HG03378 (cell line): ENCODE results near the gene TSBP1.
A peak's percentile ranks its signal among the peaks of the same experiment; 100 is the strongest.
"Not testable (repeated sequence)": the region's sequence is repeated elsewhere in the genome, so short reads cannot be mapped to it uniquely, and the experiment has no call there.

ENCODE experiments used
- ATAC-seq: cut with Tn5 transposase; IDR thresholded peaks from one replicate; pipeline ENCODE4 v1.9.1; 2021; ENCODE audit warnings: mild to moderate bottlenecking, moderate library complexity; ENCODE audit not compliant: unreplicated experiment

TSBP1 gene

DNA sequence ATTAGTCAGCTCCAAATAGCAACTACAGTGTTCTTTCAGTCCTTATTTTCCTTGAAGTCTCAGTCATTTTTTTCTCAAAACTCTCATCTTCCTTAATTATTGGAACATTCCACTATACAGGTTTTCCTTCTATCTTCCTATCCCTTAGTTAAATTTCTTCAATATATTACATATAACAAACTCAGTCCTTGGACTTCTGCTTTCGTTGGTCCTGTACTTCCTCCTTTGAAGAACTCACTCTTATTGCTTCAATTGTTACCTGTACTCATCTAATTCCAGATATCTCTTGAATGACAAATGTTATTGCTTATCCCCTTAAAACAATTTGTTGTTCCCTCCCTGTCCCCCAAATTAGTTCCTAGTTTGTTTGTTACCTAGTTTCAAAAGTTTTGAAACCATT lies 80.2 kb downstream of the TSBP1 start:
- no peak for ATAC-seq

DNA sequence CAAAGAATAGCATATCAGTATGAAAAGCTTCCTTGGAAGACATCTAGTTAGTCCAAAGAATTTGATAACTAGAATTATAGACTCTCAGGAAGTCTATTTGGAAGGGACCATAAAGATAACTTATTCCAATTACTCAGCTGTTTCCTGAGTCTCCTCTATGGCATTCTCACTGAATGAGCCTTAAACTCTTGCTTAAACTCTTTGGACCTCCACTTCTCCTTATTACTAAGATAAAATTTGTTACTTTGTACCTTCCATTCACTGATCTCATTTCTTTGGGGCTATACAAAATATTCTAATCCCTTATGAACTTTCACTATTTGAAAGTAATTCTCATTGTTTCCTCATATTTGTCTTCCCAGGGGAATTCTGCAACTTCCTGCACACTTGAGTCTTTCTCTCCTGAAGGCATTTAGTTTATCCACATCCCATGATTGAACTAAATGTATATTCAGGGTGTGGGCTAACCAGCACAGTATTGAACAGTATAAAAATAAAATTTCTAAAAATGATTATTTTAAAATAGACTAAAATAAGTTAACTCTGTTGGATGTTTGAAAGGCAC lies 80.7 kb downstream of the TSBP1 start:
- no peak for ATAC-seq

DNA sequence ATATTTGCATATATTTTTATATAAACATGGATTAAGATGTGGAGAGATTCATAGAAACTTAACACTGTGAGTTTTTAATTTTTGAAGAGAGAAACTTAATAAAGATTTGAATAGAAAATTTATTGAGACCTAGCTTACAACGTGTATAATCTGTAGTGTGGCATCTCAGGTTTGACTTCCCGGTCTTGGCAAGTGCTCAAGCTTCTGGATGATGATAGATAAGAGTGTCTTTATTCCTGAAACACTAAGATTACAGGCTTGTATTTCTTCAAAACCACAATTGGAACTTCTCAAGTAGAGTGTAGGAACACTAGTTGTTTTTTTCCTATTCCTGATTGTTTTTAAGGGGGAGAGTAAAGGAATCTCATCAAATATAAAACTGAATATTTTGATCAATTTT lies 83.3 kb downstream of the TSBP1 start:
- no peak for ATAC-seq

DNA sequence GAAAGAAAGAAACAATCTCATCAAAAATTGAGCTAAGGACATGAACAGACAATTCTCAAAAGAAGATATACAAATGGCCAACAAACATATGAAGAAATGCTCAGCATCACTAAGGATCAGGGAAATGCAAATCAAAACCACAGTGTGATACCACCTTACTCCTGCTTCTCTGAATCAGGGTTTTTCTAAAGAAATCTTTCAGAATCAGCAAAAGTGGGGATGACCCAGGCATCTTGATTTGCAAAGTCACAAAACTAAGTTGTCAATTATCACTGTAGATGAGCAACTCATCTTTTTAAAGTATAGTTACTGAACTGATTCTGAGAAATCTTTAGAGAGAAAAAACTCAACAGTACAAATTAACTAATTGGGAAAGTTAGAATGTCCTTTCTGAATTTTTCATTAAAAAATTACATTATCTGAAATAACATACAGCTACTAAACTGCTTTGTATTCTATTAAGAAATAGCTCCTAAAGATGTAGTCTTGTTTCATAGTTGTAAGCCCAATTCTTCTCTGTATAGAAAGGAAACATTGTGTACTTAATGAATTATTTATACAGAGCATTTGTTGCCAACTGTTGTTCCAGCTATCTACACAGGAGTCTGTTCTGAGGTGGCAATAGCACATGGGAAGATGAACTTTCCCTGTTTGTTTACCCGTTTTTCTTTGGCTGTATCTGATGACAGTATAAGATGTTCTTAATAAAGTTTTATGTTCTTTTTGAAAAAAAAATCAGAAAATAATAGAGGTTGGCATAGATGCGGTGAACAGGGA lies 97.7 kb downstream of the TSBP1 start:
- not testable (repeated sequence) for ATAC-seq

DNA sequence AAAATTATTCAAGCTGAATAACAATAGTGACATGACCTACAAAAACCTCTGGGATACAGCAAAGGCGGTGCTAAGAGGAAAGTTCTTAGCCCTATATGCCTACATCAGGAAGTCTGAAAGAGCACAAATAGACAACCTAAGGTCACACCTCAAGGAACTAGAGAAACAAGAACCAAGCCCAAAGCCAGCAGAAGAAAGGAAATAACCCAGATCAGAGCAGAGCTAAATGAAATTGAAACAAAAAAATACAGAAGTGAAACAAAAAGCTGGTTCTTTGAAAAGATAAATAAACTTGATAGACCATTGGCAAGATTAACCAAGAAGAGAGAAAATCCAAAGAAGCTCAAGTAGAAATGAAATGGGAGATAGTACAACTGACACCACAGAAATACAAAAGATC lies 100.3 kb downstream of the TSBP1 start:
- ATAC-seq = no peak

DNA sequence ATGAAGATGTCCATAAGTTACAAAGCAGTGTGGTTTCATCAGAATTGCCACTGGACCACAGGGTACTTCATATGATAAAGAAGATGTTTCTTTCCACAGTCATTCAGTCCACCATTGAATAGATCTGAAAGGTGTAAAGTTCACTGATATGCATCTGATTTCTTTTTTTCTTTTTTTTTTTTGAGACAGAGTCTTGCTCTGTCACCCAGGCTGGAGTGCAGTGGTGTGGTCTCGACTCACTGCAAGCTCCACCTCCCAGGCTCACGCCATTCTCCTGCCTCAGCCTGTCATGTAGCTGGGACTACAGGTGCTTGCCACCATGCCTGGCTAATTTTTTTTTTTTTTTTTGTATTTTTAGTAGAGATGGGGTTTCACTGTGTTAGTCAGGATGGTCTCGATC lies 103.2 kb downstream of the TSBP1 start:
- ATAC-seq = peak; percentile 61

DNA sequence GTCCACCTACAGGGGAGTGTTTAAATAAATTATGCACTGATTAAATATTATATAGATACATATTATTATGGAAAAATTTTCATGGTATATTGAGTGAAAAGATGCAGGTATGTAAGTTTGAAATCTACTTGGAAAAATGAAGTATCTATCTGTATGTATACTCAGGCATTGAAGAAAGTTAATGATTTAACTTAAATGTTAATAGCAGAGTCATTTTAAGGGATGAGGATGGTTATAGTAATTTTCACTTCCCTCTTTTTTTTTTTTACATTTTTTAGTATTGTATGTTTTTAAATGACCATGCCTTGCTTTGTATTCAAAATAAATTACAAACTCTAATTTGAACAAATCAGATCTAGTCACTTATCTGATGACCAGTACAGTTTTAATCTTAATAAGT lies 104.7 kb downstream of the TSBP1 start:
- no peak for ATAC-seq

DNA sequence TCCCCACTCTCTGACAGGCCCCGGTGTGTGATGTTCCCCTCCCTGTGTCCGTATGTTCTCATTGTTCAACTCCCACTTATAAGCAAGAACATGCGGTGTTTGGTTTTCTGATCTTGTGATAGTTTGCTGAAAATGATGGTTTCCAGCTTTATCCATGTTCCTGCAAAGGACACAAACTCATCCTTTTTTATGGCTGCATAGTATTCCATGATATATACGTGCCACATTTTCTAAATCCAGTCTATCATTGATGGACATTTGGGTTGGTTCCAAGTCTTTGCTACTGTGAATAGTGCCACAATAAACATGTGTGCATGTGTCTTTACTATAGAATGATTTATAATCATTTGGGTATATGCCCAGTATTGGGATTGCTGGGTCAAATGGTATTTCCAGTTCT lies 114.4 kb downstream of the TSBP1 start:
- not testable (repeated sequence) for ATAC-seq

DNA sequence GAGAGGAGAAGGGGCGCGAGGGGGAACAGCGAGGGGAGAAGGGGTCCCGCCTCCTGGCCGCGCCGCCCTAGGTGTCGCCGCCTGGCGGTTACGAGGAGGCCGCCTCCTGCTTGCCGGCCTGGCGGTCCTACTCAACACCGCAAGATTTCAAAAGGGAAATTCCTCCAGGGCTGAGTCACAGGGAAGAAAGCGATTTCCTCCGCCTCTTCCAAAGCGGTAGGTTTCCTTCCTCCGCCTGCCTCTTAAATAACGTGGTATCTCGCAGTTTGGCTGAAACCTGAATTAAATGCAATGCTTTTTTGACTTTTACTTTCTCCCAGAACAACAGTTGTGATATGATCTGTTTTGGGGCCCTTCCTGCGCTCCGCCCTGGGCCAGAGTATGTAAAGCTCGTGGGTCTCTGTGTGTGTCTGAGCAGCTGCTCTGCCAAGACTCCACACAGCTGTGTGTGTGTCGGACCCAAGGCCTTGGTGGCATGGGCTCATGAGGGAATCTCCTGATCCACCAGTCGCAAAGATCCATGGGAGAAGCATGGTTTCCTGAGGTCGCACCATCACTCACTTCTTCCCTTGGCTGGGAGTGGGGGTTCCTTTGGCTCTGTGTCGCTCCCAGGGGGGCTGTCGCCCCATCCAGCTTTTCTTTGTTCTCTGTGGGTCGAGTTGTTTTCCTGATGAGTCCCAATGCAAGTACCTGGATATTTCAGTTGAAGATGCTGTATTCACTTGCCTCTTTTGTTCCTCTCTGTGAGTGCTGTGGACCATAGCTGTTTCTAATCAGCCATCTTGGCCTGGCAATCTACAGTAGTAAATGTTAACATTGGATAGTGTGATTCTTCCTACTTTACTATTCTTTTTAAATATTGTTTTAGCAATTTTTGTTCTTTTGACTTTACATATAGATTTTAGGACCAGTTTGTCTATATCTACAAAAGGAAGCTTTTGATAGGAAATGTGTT lies 116.2 kb downstream of the TSBP1 start:
- ATAC-seq = peak; percentile 45

DNA sequence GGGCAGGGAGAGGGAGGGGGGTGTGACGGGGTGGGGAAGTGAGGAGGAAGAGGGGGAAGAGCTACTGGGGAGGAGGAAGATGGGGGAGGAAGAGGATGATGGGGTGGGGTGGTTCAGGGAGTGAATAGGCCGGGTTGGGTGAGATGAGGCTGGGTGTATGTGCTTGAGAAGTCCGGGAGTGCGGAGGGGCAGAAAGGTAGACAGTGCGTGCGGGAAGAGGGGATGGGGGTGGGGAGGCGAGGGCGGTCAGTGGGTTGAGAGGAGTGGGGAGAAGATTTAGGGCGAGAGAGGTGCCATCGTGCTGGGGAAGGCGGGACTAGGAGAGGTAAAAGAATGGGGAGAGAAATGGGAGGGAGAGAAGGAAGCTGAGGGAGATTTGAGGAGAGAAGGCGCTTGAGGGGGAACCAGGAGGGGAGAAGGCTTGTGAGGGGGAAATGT lies 116.9 kb downstream of the TSBP1 start:
- ATAC-seq = no peak

DNA sequence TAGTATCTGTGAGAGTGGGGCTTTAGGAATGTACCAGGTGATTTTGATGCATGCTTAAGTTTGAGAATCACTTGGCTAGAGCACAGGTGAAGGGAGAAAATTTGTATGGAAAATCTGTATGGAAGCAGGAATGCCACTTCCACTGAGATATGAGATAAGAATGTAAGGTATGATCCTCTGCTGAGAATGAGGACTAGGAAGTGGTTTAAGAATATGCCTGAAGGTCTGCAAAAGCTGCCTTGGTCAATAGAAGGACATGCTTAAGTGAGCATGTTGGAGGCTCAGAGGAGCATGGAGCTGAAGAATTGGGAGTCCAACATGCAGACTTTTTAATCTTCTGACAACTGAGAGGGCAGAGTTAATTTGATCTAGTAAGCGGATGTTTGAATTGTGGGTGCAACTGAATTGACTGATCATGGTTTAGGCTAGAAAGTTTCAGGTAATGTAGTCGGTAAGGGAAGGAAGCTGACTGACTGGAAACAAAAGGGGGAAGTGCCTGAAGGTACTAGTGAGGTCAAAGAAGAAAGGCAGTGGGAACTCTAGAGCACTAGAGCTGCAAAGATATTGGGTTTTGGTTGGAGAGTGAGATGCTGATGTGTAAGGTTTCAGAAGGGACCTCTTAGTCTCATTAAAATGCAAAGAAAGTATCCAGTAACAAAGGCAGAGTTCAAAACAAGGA lies 119.2 kb downstream of the TSBP1 start:
- ATAC-seq = no peak

DNA sequence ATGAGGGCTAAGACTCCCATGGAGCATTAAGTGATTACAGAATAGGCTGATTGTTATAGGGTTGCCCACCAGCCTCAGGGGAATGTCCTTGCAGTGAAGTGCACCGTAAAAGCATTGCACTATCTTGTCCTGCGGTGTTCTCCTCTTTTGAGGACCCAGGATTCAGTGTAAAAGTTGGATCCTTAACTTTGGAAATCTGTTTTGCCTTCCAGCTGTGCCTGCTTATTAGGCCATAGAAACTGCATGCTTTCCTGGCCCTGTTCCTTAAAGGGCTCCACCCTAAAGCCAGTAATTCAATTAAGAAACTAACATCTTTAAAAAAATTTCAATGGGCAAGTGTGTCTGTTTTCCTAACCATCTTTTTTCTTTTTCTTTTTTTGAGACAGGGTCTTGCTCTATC lies 122.4 kb downstream of the TSBP1 start:
- ATAC-seq = no peak

DNA sequence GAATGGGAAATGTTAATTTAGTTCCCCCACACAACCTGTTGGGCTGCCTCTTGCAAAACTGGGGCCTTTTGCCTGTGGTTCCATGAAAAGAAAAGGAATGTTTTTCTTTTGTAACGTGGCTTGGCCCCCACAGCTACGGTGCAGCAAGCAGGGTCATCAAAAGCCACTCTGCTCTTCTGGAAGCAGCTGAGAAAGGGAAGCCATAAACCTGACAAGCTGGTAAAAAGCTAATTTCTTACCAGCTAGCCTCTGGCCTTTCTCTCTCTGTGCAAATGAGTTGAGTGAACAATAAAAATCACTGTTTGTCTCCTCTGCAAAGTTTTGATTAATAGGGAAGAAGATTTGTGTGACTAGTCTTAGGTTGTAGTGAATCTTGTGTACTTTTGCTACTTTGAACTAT lies 124.3 kb downstream of the TSBP1 start:
- no peak for ATAC-seq

DNA sequence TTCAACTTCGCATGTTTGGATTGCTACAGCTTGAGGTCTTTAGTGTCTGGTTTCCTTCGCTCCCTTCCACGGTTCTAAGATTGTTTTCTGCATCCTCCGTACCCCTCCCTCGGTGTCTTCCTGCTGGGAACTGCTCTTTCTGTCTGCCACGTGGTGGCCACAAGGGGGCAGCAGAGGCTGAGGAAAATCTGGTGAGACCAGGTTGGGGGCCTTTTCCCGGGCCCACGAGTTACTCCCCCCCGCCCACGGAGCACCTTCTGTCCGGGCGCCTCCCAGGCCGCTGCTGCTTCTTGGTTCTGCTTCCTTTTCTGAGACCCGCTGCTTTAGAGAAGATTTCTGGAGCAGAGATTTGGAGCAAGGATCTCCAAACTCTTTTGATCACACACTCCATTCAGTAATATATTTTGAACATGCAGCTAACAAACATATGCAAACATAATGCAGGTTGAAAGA lies 126.7 kb downstream of the TSBP1 start:
- ATAC-seq = no peak

DNA sequence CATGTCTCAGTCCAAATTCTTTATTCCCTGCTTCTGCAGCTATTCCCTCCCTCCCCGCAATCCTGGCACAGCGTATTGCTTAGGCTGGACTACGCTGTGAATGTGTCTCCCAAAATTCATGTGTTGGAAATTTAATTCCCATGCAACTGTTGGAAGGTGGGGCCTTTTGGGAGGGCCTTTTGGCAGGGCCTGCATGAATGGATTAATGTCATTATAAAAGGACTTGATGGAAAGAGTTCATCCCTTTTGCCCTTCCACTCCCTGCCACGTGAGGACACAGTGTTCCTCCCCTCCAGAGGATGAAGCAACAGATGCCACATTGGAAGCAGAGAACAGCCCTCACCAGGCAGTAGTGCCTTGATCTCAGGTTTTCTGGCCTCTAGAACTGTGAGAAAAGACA lies 127.4 kb downstream of the TSBP1 start:
- no peak for ATAC-seq
